Subcutaneous abdominal adipose tissue (tissue), 5 donors: ENCODE data around the gene NR2F1-AS1.

Source experiments
- H3K27ac ChIP-seq: one replicate; pipeline ENCODE4 v1.7.0; 2013; ENCODE audit warnings: low read depth, mild to moderate bottlenecking, inconsistent platforms, low read length, moderate library complexity
- H3K27me3 ChIP-seq, 5 donors: one replicate each; pipeline ENCODE4 v1.7.0; 2013; ENCODE audit warnings: low read length in 5 of 5, inconsistent platforms in 1 of 5; ENCODE audit not compliant: control insufficient read depth in 5 of 5, insufficient read depth in 4 of 5
- H3K36me3 ChIP-seq, 5 donors: one replicate each; pipeline ENCODE4 v1.7.0; 2013; ENCODE audit warnings: low read length in 5 of 5; ENCODE audit not compliant: control insufficient read depth in 5 of 5, insufficient read depth in 5 of 5
- H3K4me1 ChIP-seq, 5 donors: one replicate each; pipeline ENCODE4 v1.7.0; 2013; ENCODE audit warnings: low read length in 5 of 5, mild to moderate bottlenecking in 3 of 5, moderate library complexity in 1 of 5; ENCODE audit not compliant: control insufficient read depth in 5 of 5, insufficient read depth in 5 of 5
- H3K4me3 ChIP-seq, 5 donors: one replicate each; pipeline ENCODE4 v1.7.0; 2013; ENCODE audit warnings: low read length in 5 of 5, low read depth in 1 of 5
- H3K9ac ChIP-seq, 5 donors: one replicate each; pipeline ENCODE4 v1.7.0; 2013; ENCODE audit warnings: low read length in 5 of 5, mild to moderate bottlenecking in 4 of 5, moderate library complexity in 3 of 5
- H3K9me3 ChIP-seq, 5 donors: one replicate each; pipeline ENCODE4 v1.7.0; 2013; ENCODE audit warnings: low read length in 5 of 5; ENCODE audit not compliant: control insufficient read depth in 5 of 5
- donor health status: healthy.
- donor health status: healthy.
- donor health status: healthy.
- donor health status: healthy.
- donor health status: healthy.

The NR2F1-AS1 gene

GRCh38 chr5:93381057-93381456 is 200.0 kb downstream of the NR2F1-AS1 start:
- no peaks in the 10 kb centered on the region for H3K9me3 ChIP-seq
- no peak overlapping the region for H3K27ac ChIP-seq
- H3K4me3 ChIP-seq, result no peak overlapping the region
- H3K36me3 ChIP-seq, result no peaks in the 10 kb centered on the region
- H3K9ac ChIP-seq, result no peak overlapping the region
- H3K27me3 ChIP-seq, result no peaks in the 10 kb centered on the region
- H3K4me1 ChIP-seq, result no peaks in the 10 kb centered on the region

- H3K4me3 ChIP-seq, result no peak overlapping the region
- H3K9me3 ChIP-seq, result peaks cover 0 to 2% (median 0%) of the 10 kb centered on the region in 5 donors
- H3K27ac ChIP-seq, result no peak overlapping the region
- H3K36me3 ChIP-seq, result no peaks in the 10 kb centered on the region
- H3K4me1 ChIP-seq, result no peaks in the 10 kb centered on the region
- H3K27me3 ChIP-seq, result no peaks in the 10 kb centered on the region
- H3K9ac ChIP-seq, result no peak overlapping the region
Observed at GRCh38 chr5:93378073-93378472, 202.9 kb downstream of the NR2F1-AS1 start.

- Histone ChIP-seq H3K4me3 (no peak overlapping the region), H3K9me3 (peaks cover 0 to 2% (median 0%) of the 10 kb centered on the region in 5 donors), H3K27ac (no peak overlapping the region), H3K27me3 (no peaks in the 10 kb centered on the region), H3K9ac (no peak overlapping the region), H3K36me3 (no peaks in the 10 kb centered on the region), H3K4me1 (no peaks in the 10 kb centered on the region)
Observed at GRCh38 chr5:93371893-93372292, 209.1 kb downstream of the NR2F1-AS1 start.

- no peak overlapping the region for H3K4me3 ChIP-seq
Observed at GRCh38 chr5:93364378-93364777, 216.6 kb downstream of the NR2F1-AS1 start.

GRCh38 chr5:93360436-93361088 is 220.5 kb downstream of the NR2F1-AS1 start:
- H3K9ac ChIP-seq, result no peak overlapping the region
- no peak overlapping the region for H3K4me3 ChIP-seq
- no peak overlapping the region for H3K27ac ChIP-seq
- no peaks in the 10 kb centered on the region for H3K27me3 ChIP-seq
- H3K9me3 ChIP-seq, result no peaks in the 10 kb centered on the region
- peaks cover 0 to 16% (median 3%) of the 10 kb centered on the region in 5 donors for H3K4me1 ChIP-seq
- no peaks in the 10 kb centered on the region for H3K36me3 ChIP-seq

More at GRCh38 chr5:93364378-93364777, 216.6 kb downstream of the NR2F1-AS1 start:
- Histone ChIP-seq H3K27ac (no peak overlapping the region), H3K36me3 (no peaks in the 10 kb centered on the region), H3K27me3 (no peaks in the 10 kb centered on the region), H3K4me1 (peaks cover 0 to 6% (median 3%) of the 10 kb centered on the region in 5 donors), H3K9ac (no peak overlapping the region), H3K9me3 (no peaks in the 10 kb centered on the region)

GRCh38 chr5:93359960-93360305 is 221.1 kb downstream of the NR2F1-AS1 start:
- Histone ChIP-seq H3K4me1 (peaks cover 0 to 16% (median 3%) of the 10 kb centered on the region in 5 donors), H3K4me3 (no peak overlapping the region), H3K36me3 (no peaks in the 10 kb centered on the region), H3K9me3 (no peaks in the 10 kb centered on the region), H3K27me3 (no peaks in the 10 kb centered on the region), H3K9ac (no peak overlapping the region), H3K27ac (peak overlapping the region; percentile 39)
